ENCODE measurements around the gene SPNS2.

GRCh38 chr17:4543557-4544026, 44.9 kb downstream of the SPNS2 start:
- TF ChIP-seq ZNF274 (IDR thresholded peaks at IDR 0.05; ENCODE audit: low read depth, low read length) (no peak), SUZ12 (IDR thresholded peaks at IDR 0.05; ENCODE audit: extremely low read depth, insufficient read depth, insufficient read length) (no peak)

Data from NT2/D1 (cell line).